Measurements from ENCODE around the gene AK9.

AK9 gene

GRCh38 chr6:109449064-109449794, 241.8 kb downstream of the AK9 start:
- Mint-ChIP-seq H3K27ac (no peak overlapping the region), H3K4me1 (peaks cover 6% of the 10 kb centered on the region), H3K9me3 (no peaks in the 10 kb centered on the region), H3K36me3 (ENCODE audit: low read depth) (peaks cover 15% of the 10 kb centered on the region), H3K4me3 (no peak overlapping the region), H3K27me3 (ENCODE audit: low read depth, poor library complexity) (peaks cover 2% of the 10 kb centered on the region)
- TF ChIP-seq CTCF (IDR thresholded peaks at IDR 0.05) = no peak
- DNase-seq = no peak

- peak overlapping the region; percentile 90 for H3K27ac Mint-ChIP-seq
- TF ChIP-seq CTCF (IDR thresholded peaks at IDR 0.05) = no peak
- no peaks in the 10 kb centered on the region for H3K9me3 Mint-ChIP-seq
- peaks cover 2% of the 10 kb centered on the region for H3K27me3 Mint-ChIP-seq (ENCODE audit: low read depth, poor library complexity)
- H3K4me3 Mint-ChIP-seq = no peak overlapping the region
- DNase-seq = no peak
- H3K36me3 Mint-ChIP-seq (ENCODE audit: low read depth) = peaks cover 15% of the 10 kb centered on the region
- no peaks in the 10 kb centered on the region for H3K4me1 Mint-ChIP-seq
Observed at GRCh38 chr6:109448615-109449014, 242.4 kb downstream of the AK9 start.

- Mint-ChIP-seq H3K9me3 (no peaks in the 10 kb centered on the region), H3K4me1 (no peaks in the 10 kb centered on the region), H3K27me3 (ENCODE audit: low read depth, poor library complexity) (peaks cover 2% of the 10 kb centered on the region), H3K27ac (peak overlapping the region; percentile 90), H3K4me3 (no peak overlapping the region), H3K36me3 (ENCODE audit: low read depth) (peaks cover 20% of the 10 kb centered on the region)
- no peak for TF ChIP-seq CTCF (IDR thresholded peaks at IDR 0.05)
- no peak for DNase-seq
Observed at GRCh38 chr6:109447878-109448555, 243.0 kb downstream of the AK9 start.

- no peak for DNase-seq
- peaks cover 2% of the 10 kb centered on the region for H3K27me3 Mint-ChIP-seq (ENCODE audit: low read depth, poor library complexity)
- H3K27ac Mint-ChIP-seq = peak overlapping the region; percentile 90
- TF ChIP-seq CTCF (IDR thresholded peaks at IDR 0.05) = no peak
- H3K4me3 Mint-ChIP-seq = no peak overlapping the region
- peaks cover 3% of the 10 kb centered on the region for H3K4me1 Mint-ChIP-seq
- H3K36me3 Mint-ChIP-seq (ENCODE audit: low read depth) = peaks cover 23% of the 10 kb centered on the region
- no peaks in the 10 kb centered on the region for H3K9me3 Mint-ChIP-seq
Observed at GRCh38 chr6:109447087-109447486, 243.9 kb downstream of the AK9 start.

- peaks cover 2% of the 10 kb centered on the region for H3K27me3 Mint-ChIP-seq (ENCODE audit: low read depth, poor library complexity)
- TF ChIP-seq CTCF (IDR thresholded peaks at IDR 0.05) = no peak
Observed at GRCh38 chr6:109446541-109446940, 244.5 kb downstream of the AK9 start.

More at GRCh38 chr6:109446541-109446940, 244.5 kb downstream of the AK9 start:
- Mint-ChIP-seq H3K9me3 (no peaks in the 10 kb centered on the region), H3K36me3 (ENCODE audit: low read depth) (peaks cover 23% of the 10 kb centered on the region), H3K4me3 (no peak overlapping the region), H3K27ac (peak overlapping the region; percentile 90), H3K4me1 (peaks cover 9% of the 10 kb centered on the region)
- no peak for DNase-seq
